CD14-positive monocyte (primary cell): Measurements from ENCODE around the gene UNC5A. TPM values are rescaled to one million over a fixed set of nuclear protein-coding genes. Genes with fewer than 3 reads are reported as not detected.

Source experiments
- DNase-seq, 3 donors: peaks; one replicate each; pipeline ENCODE4 v3.0.0-alpha.2; 2011 to 2022
- H2AFZ ChIP-seq: 2 replicates; pipeline ENCODE4 v1.6.0; 2012; ENCODE audit warnings: mild to moderate bottlenecking, low read depth, low read length, inconsistent platforms; ENCODE audit not compliant: insufficient read depth, poor library complexity, severe bottlenecking
- H3K27ac ChIP-seq, 2 donors: 1 replicate in 1 of 2; 2 replicates in 1 of 2; pipeline ENCODE4 v1.5.1; 2012 to 2013; ENCODE audit warnings: low read length in 2 of 2, control low read depth in 1 of 2, inconsistent platforms in 1 of 2, low read depth in 1 of 2, mild to moderate bottlenecking in 1 of 2
- H3K27me3 ChIP-seq, 2 donors: one replicate each; pipeline versions ENCODE4 v1.6.0 to v1.6.1; 2011 to 2013; ENCODE audit warnings: low read length in 2 of 2; ENCODE audit not compliant: control insufficient read depth in 2 of 2, insufficient read depth in 2 of 2
- H3K36me3 ChIP-seq, 2 donors: replicated peaks in 1 of 2; 1 replicate in 1 of 2; 2 replicates in 1 of 2; pipeline versions ENCODE4 v1.5.1 to v1.6.1; 2012 to 2013; ENCODE audit warnings: low read length in 2 of 2, control low read depth in 1 of 2, inconsistent platforms in 1 of 2, mild to moderate bottlenecking in 1 of 2; ENCODE audit not compliant: insufficient read depth in 2 of 2, control insufficient read depth in 1 of 2
- H3K4me1 ChIP-seq, 2 donors: 1 replicate in 1 of 2; 2 replicates in 1 of 2; pipeline versions ENCODE4 v1.5.1 to v1.6.1; 2012 to 2013; ENCODE audit warnings: low read length in 2 of 2, control low read depth in 1 of 2, inconsistent platforms in 1 of 2, mild to moderate bottlenecking in 1 of 2, moderate library complexity in 1 of 2; ENCODE audit not compliant: insufficient read depth in 2 of 2, control insufficient read depth in 1 of 2
- H3K4me2 ChIP-seq: replicated peaks from 2 replicates; pipeline ENCODE3; 2012; ENCODE audit warnings: low read length, moderate library complexity, mild to moderate bottlenecking; ENCODE audit not compliant: poor library complexity, severe bottlenecking; ENCODE audit errors: extremely low read depth
- H3K4me3 ChIP-seq, 3 experiments: fragments of 200-600 bp in 1 of 3; sonication (generic) in 1 of 3; replicated peaks in 1 of 3; 1 replicate in 2 of 3; 2 replicates in 1 of 3; pipeline ENCODE4 v1.5.1; 2011 to 2013; ENCODE audit warnings: low read length in 3 of 3, mild to moderate bottlenecking in 3 of 3, control low read depth in 2 of 3, low read depth in 2 of 3, inconsistent platforms in 1 of 3, moderate library complexity in 1 of 3
- H3K79me2 ChIP-seq: 2 replicates; pipeline ENCODE4 v1.6.0; 2012; ENCODE audit warnings: mild to moderate bottlenecking, control low read depth, inconsistent platforms, low read length, moderate library complexity; ENCODE audit not compliant: insufficient read depth
- H3K9ac ChIP-seq: 2 replicates; pipeline ENCODE4 v1.6.0; 2017; ENCODE audit warnings: low read length, mild to moderate bottlenecking; ENCODE audit not compliant: insufficient read depth, poor library complexity, severe bottlenecking
- H3K9me3 ChIP-seq, 2 donors: replicated peaks in 1 of 2; 1 replicate in 1 of 2; 2 replicates in 1 of 2; pipeline versions ENCODE4 v1.5.1 to v1.6.1; 2012 to 2013; ENCODE audit warnings: low read length in 2 of 2, control low read depth in 1 of 2; ENCODE audit not compliant: control insufficient read depth in 1 of 2, insufficient read depth in 1 of 2
- H4K20me1 ChIP-seq: 2 replicates; pipeline ENCODE4 v1.6.0; 2012; ENCODE audit warnings: mild to moderate bottlenecking, low read length, control low read depth, moderate library complexity; ENCODE audit not compliant: insufficient read depth
- H3K27ac Mint-ChIP-seq, 7 donors: one replicate each; pipeline ENCODE4 v1.8.0; 2020; ENCODE audit warnings: mild to moderate bottlenecking in 7 of 7, mixed read lengths in 7 of 7, moderate library complexity in 6 of 7, inconsistent platforms in 2 of 7
- H3K27me3 Mint-ChIP-seq, 3 donors: one replicate each; pipeline ENCODE4 v1.8.0; 2021 to 2022; ENCODE audit warnings: low read depth in 3 of 3, mild to moderate bottlenecking in 3 of 3, mixed read lengths in 3 of 3, moderate library complexity in 3 of 3, inconsistent platforms in 1 of 3
- H3K36me3 Mint-ChIP-seq, 2 donors: one replicate each; pipeline ENCODE4 v1.8.0; 2020; ENCODE audit warnings: mixed read lengths in 2 of 2, inconsistent platforms in 1 of 2, mild to moderate bottlenecking in 1 of 2
- H3K4me1 Mint-ChIP-seq: one replicate; pipeline ENCODE4 v1.8.0; 2020; ENCODE audit warnings: mild to moderate bottlenecking, mixed read lengths
- H3K4me3 Mint-ChIP-seq, 2 donors: one replicate each; pipeline ENCODE4 v1.8.0; 2020; ENCODE audit warnings: mild to moderate bottlenecking in 2 of 2, mixed read lengths in 2 of 2, moderate library complexity in 1 of 2
- H3K9me3 Mint-ChIP-seq, 7 donors: one replicate each; pipeline ENCODE4 v1.8.0; 2020 to 2022; ENCODE audit warnings: mixed read lengths in 7 of 7, mild to moderate bottlenecking in 6 of 7, moderate library complexity in 6 of 7, inconsistent platforms in 2 of 7
- WGBS: methylation state at CpG from one replicate; pipeline ENCODE4 v1.1.5; 2013; ENCODE audit warnings: missing lambda C conversion rate; ENCODE audit not compliant: insufficient coverage; 5-methylcytosine and 5-hydroxymethylcytosine counted together
- intact Hi-C, 2 donors: fragments of 100-400 bp; cut with micrococcal nuclease; formaldehyde crosslinking; loops; one replicate each; pipeline versions ENCODE4 v1.15.0 to v1.15.1; 2023
- polyA plus RNA-seq, 3 donors: library from polyadenylated mRNA; depleted of rRNA in 1 of 3; unstranded in 2 of 3; stranded (reverse) in 1 of 3; fragments of 300-500 nt in 2 of 3; fragments of >200 nt in 1 of 3; fragmentation: Illumina TruSeq in 2 of 3; gene quantifications; 1 replicate in 2 of 3; 2 replicates in 1 of 3; pipeline ENCODE4 v1.2.3, GENCODE V29; 2012 to 2021
- TF ChIP-seq, protein P1 (sequence below): fragments of 200-600 bp; IDR thresholded peaks from one replicate; pipeline ENCODE4 v1.8.0; 2022; ENCODE audit warnings: antibody characterized with exemption, mild to moderate bottlenecking

UNC5A gene
- polyA plus RNA-seq, 3 donors = 0.03 to 0.07 TPM; not detected in 1

DNA sequence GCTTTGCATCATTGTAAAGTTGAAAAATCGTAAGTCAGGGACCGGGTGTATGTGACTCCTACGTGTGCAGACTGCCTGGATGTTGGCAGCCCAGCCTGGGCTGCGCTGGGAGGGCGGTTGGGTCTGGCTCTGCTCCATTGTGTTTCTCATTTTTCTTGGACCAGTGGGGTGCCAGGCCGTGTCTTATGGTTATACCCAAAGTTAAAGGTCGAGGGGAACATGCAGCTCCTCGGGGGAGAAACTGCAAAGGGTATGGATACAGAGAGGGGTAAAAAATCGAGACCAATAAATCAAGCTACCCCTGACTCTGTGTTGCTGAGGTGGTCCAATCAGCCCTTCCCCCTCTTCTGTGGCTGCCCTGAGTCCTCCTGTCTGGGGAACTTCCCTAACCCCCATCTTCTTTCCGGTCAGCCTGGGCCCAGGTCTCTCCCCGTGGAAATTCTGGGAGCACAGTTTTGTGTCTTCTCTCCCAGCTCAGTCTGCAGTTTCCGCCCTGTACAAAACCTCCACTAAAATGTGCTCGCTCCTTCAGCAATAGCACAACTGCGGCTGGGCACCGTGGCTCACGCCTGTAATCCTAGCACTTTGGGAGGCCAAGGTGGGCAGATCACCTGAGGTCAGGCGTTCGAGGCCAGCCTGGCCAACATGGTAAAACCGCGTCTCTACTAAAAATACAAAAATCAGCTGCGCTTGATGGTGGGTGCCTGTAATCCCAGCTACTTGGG lies 34.1 kb upstream of the UNC5A start:
- Histone ChIP-seq H3K4me2 (no peak overlapping the region), H3K9ac (no peak overlapping the region), H4K20me1 (no peaks in the 10 kb centered on the region), H3K36me3 (no peaks in the 10 kb centered on the region), H3K4me3 (no peak overlapping the region), H3K9me3 (no peaks in the 10 kb centered on the region), H2AFZ (no peak overlapping the region), H3K27ac (no peak overlapping the region), H3K79me2 (no peaks in the 10 kb centered on the region), H3K27me3 (no peaks in the 10 kb centered on the region), H3K4me1 (peaks cover 4 to 12% of the 10 kb centered on the region in 2 donors)
- whole genome bisulfite sequencing = 79% methylated on average over 14 of the region's 21 CpGs
- Mint-ChIP-seq H3K27ac (no peak overlapping the region), H3K4me1 (peaks cover 9% of the 10 kb centered on the region), H3K36me3 (no peaks in the 10 kb centered on the region), H3K4me3 (no peak overlapping the region), H3K27me3 (peaks cover 17 to 36% (median 26%) of the 10 kb centered on the region in 3 donors), H3K9me3 (peaks cover 0 to 12% (median 8%) of the 10 kb centered on the region in 7 donors)
- TF ChIP-seq, protein P1, sequence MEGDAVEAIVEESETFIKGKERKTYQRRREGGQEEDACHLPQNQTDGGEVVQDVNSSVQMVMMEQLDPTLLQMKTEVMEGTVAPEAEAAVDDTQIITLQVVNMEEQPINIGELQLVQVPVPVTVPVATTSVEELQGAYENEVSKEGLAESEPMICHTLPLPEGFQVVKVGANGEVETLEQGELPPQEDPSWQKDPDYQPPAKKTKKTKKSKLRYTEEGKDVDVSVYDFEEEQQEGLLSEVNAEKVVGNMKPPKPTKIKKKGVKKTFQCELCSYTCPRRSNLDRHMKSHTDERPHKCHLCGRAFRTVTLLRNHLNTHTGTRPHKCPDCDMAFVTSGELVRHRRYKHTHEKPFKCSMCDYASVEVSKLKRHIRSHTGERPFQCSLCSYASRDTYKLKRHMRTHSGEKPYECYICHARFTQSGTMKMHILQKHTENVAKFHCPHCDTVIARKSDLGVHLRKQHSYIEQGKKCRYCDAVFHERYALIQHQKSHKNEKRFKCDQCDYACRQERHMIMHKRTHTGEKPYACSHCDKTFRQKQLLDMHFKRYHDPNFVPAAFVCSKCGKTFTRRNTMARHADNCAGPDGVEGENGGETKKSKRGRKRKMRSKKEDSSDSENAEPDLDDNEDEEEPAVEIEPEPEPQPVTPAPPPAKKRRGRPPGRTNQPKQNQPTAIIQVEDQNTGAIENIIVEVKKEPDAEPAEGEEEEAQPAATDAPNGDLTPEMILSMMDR = no peak
- no peak for DNase-seq
- intact Hi-C loops = no loop called here

DNA sequence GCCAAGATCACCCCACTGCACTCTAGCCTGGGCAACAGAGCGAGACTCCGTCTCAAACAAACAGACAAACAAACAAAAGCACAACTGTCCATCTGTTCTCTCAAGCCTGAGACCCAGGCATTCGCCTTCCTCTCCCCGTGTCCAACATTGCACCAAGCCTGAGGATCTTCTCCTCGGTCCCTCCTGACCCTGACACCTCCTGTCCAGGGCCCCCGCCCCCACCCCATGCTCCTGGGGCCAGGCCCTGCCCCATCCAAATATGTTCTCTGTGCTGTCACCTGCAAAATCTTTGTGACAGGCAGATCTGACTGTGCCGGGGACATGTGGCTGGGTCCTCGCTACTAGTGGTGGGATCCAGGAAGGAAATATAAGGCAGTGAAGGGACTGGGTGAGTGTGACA lies 33.4 kb upstream of the UNC5A start:
- Mint-ChIP-seq H3K27me3 (peaks cover 17 to 32% (median 22%) of the 10 kb centered on the region in 3 donors), H3K36me3 (no peaks in the 10 kb centered on the region), H3K4me3 (peak overlapping the region in 1 of 2 donors; percentile 9), H3K4me1 (peaks cover 9% of the 10 kb centered on the region), H3K27ac (no peak overlapping the region), H3K9me3 (peaks cover 0 to 12% (median 8%) of the 10 kb centered on the region in 7 donors)
- 87% methylated on average over 7 of the region's 8 CpGs for WGBS
- Histone ChIP-seq H3K9me3 (no peaks in the 10 kb centered on the region), H3K79me2 (no peaks in the 10 kb centered on the region), H3K27ac (no peak overlapping the region), H3K36me3 (no peaks in the 10 kb centered on the region), H3K9ac (no peak overlapping the region), H3K4me2 (no peak overlapping the region), H3K4me1 (peaks cover 4 to 12% of the 10 kb centered on the region in 2 donors), H2AFZ (no peak overlapping the region), H3K4me3 (no peak overlapping the region), H3K27me3 (no peaks in the 10 kb centered on the region), H4K20me1 (no peaks in the 10 kb centered on the region)
- DNase-seq = no peak
- intact Hi-C loops = no loop called here
- TF ChIP-seq, protein P1 = no peak
